ENCODE measurements around the gene DSCAML1.

DSCAML1 gene

DNA sequence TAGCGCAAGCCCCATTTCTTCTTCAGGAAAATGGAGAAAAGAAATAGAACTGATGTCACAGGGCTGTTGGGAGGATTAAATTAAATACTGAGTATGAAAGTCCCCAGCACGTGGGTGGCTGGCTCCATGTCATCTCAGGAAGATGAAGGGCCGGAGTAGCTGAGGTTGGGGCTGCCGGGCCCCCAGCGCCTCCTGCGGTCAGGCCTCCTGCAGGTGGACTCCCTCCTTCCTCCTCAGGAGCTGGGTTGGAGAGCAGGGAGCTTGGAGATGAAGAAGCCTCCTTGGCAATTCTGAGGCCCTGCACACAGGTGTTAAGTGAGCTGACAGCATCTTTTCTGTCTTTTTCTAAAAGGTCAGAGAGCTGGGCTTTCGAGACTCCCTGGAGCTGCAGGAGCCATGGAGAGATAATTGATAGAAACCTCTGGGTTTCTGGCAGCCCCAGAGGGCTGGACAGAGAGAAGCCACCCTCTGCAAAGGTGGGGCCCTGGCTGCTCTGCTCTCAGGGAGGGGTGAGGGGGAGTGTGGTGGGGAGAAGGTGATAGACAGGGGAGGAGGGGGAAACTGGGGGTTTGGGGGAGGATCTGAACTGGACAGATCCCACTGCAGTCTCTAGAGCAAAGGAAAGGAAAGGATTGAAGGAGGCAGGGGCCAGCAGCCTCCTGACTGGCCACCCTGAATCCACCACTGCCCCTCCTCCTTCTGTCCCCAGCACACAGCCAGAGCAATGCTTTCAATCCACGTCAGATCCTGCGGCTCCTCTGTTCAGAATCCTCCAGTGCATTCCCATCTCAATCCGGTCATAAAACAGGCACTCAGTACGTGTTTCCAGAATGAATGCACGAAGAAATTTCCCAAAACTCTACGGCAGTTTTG, 258.5 kb downstream of the DSCAML1 start:
- DNase-seq: no peak

- no peak for DNase-seq
Measured at GRCh38 chr11:117535850-117536411, 261.1 kb downstream of the DSCAML1 start.

- no peak for DNase-seq
Measured at GRCh38 chr11:117535201-117535849, 261.7 kb downstream of the DSCAML1 start.

GRCh38 chr11:117532568-117532967, 264.4 kb downstream of the DSCAML1 start:
- no peak for DNase-seq

DNA sequence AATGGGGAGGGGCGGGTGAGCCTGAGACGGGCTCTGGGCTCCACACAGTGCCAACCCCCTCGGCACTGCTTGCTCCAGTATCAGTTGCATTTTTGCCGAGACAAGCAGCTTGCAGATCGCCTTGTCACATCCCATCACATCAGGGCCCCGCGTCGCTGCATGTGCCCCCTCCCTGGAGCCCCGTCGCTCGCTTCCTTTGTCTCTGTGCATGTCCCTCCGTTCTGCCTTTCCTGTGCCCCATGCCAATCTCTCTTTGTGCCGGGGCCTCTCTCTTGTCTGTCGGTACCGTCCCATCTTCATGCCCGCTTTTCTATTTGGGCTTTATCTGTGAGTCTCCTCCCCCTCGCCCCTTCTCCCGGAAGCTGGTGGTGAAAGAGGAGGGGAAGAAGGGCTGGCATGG, 267.2 kb downstream of the DSCAML1 start:
- DNase-seq: no peak

- no peak for DNase-seq
Measured at GRCh38 chr11:117528097-117528721, 268.8 kb downstream of the DSCAML1 start.

DNA sequence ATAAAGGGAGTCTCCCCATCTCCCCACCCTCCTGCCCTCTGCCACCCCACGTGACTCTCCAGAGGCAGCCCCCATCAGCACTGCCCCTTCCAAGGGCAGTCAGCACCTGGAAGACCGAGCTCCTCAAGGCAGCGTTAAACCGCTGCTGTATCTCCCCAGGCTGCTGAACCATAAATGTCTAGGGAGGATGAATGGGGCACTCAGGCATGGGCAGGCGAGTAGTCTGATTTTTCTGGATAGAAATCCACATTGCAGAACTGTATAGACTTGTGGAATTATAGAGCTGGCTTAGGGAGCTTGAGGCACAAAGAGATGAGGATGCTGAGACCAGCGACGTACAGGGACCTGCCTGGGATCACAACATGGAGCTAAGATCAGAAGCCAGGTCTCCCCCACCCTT, 269.7 kb downstream of the DSCAML1 start:
- no peak for DNase-seq

GRCh38 chr11:117525866-117526542, 271.0 kb downstream of the DSCAML1 start:
- no peak for DNase-seq

DNA sequence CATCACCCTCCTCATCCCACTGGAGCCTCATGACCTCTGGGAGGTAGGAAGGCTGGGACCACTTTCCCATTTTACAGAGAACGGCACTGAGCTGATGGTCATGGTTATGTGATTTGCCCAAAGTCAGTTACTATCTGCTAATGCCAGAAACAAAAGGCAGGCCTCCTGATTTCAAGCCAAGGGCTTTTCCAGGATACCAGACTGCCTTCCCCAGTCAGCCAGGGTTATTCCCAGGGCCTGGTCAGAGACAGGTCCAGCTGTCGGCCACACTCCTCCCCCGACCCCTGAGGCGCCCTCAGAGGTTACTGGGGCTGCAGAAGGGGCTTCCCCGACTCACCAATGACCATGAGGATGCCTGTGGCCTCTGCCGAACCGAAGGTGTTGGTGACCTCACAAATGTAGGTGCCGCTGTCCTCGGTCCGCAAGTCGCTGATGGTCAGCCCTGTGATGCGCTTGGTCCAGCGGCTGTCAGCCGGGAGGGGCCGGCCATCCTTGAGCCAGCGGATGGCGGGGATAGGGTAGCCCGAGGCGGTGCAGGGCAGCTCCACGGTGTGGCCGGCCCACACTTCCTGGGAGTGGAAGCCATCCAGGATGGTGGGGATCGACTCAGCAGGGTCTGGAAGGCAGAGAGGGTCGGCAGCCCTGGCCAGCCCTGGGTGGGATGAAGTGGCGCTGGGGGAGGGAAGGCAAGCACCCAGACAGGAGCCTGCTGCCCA, 272.4 kb downstream of the DSCAML1 start:
- no peak for DNase-seq

- DNase-seq: no peak
Measured at GRCh38 chr11:117523680-117524079, 273.3 kb downstream of the DSCAML1 start.

DNA sequence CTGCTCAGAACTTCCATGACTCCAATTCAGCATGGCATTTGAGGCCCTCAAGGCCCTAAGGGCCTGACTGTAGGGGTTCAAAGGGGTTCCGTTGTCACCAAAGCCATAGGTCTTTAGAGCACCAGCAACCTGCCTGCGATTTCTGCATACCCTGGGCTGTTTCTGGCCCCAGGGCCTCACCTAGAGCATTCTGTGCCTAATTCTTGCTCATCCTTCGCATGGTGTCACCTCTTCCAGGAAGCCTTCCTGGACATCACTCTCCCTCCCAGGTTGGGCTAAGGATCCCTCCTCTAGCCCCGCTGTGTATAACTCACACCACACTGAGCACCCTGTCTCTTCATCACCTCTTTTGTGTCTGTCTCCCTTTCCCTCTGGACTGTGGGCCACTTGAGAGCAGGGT, 275.0 kb downstream of the DSCAML1 start:
- DNase-seq: no peak

- no peak for DNase-seq
Measured at GRCh38 chr11:117520966-117521365, 276.1 kb downstream of the DSCAML1 start.

DNA sequence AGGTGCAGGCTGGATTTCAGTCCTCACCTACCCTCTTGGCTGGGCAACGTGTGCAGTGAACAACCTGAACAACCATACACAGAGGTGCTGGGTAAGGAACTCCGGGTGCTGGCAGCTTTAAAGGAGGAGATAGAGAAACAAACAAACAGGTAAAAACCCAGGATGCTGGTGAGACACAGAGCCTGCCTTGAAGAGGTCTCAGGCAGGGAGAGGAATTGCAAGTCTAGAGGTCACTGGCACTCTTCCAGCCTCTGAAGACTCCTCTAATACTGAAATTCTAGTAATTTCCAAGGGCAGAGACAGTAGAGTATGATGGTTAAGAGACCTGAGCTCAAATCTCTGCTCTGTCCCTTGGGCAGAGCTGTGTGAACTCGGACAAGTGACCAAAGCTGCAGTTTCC, 276.8 kb downstream of the DSCAML1 start:
- no peak for DNase-seq

DNA sequence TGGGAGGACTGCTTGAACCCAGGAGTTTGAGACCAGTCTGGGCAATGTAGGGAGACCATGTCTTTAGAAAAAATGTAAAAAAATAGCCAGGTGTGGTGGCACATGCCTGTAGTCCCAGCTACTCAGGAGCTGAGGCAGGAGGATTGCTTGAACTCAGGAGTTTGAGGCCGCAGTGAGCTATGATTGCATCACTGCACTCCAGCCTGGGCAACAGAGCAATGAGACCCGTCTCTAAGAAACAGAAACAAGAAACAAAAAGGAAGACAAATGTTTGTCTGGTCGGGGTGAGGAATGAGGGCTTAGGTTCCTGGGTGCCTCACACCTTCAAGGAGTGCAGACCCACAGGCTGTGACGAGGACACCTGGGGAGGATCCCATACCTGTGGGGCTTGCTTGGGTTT, 277.4 kb downstream of the DSCAML1 start:
- DNase-seq: no peak

DNA sequence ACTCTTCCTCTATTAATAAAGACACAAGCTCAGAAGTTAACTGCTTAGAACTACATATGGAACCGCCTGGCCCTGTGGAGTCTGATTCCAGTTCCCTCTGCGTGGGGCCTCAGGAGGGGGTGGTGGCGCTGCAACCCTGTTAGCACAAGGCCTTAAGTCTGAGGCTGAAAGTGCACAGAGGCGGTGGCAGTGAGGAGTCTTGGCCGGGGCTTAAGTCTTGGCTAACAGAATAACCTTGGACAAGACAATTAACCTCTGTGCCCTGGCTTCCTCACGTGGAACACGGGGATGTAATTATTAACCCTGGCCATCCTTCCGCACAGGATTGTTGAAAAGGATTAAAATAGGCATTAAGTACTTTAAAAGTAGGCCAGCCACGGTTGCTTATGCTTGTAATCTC, 277.8 kb downstream of the DSCAML1 start:
- DNase-seq: no peak

DNA sequence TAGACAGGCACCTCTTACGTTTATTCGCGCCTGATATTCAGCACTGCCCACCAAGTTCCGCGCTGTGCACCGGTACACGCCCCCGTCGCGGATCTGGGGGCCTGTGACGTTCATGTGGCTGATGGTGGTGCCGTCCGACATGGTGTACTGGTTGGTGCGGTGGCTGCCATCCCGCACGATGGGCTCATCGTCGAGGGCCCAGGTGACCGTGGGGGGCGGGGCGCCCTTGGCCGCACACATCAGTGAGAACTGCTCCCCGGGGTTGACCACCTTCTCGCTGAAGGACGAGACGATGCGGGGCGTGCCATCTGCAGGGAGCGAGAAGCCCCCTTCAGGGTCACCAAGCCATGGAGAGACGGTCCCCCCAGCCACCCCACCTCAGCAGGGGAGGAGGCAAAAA, 278.6 kb downstream of the DSCAML1 start:
- DNase-seq: no peak

DNA sequence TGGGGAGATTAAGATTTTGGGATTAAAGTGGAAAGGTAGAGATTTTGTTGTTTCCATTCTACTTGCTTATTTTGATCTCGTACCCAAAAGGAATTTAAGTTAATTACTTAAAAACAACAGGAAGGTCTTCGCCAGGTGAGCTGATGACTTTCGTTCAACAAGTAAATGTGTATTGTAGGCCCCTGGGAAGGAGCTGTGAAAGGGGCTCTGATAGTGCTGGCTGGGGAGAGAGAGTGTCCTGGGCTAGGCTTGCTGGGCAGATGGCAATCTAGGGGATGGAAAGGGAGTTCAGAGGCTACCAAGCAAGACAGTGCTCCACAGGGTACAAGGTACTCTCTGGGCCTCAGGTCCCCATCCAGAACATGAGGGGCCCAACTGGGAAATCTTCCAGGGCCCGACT, 279.9 kb downstream of the DSCAML1 start:
- no peak for DNase-seq

DNA sequence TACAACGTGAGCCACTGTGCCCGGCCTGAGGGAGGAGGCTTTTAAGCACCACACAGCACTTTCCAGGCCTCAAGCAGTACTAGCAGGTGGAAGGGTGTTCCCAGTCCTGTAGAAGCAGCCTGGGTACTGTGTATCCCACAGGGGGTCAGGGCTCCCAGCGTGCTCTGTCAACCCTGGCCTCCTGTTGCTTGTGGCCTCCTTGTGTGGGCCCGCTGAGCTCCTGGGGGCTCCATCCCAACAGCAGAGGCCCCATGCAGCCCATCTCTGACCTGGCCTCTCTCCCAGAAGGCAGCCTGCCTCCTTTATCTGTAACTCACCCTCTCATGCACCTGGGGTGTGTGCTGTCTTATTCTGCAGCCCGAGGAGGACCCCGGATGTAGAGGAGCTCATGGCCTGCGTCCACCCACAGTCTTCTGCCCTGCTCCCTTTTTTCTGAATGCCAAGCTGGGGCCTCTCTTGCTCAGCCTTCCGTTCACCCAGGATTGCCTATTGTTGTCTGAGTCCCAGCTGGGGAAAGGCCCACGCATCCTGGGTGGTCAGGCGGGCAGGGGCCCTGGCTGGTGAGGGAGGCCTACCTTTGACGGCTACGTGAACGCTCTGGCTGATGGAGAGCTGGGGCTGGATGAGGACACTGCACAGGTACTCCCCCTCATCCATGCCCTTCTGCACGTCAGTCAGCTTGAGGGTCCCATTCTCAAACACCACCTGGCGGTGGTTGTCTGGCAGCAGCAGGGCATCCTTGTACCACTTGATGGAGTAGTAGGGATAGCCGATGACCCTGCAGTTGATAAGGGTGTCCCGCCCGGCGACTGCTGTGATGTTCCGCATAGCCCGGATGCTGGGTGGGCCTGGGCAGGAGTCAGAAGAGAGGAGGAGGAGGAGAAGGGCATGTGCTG, 280.9 kb downstream of the DSCAML1 start:
- no peak for DNase-seq

DNA sequence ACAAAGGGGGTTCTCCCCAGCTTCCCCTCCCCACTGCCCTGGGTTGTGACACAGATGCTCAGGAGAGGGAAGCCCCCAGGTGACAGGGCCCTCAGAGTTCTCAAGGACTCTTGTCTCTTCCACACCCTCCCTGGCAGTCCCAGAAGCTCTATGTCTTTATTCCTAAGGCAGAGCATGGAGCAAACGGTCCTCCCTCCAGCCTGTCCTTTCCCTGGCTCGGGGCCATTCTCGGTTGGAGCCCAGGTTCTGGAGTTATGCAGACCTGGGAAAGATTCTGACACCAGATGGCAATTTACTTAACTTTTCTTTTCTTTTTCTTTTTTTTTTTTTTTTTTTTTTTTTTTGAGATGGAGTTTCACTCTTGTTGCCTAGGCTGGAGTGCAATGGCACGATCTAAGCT, 282.8 kb downstream of the DSCAML1 start:
- DNase-seq: no peak

- no peak for DNase-seq
Measured at GRCh38 chr11:117513666-117514065, 283.4 kb downstream of the DSCAML1 start.

DNA sequence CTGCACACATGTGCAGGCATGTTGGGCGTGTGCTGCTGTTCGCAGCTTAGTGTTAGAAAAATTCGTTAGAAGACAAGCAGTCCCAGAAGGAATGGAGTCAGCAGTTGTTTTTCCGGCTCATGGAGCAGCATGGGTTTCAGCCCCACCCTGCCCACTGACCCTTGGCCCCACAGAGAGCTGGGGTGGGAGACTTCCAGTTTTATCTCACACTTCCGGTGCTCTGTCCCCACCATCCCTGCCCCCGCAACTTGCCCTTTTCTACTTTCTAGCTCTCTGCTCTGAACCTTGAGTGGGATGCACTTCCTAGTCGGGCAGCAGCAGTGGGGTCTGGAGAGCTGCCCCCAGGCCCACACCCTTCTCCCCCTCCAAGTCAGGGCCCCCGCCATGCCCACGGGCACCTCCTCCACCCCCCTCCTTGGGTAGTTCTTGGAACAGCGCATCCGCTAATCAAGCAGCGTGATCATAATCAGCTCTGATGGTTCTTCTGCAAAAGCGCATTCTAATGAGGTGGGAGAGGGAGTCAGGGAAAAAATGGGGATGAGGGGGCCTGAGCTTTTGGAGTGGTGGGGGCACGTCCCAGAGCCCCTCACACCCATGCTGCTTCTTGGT, 285.0 kb downstream of the DSCAML1 start:
- DNase-seq: no peak

All from effector CD8-positive, alpha-beta T cell (primary cell).